ENCODE data around the gene PLEKHA6. TPM values are rescaled to one million over a fixed set of nuclear protein-coding genes. Genes with fewer than 3 reads are reported as not detected.

The PLEKHA6 gene
- total RNA-seq, 1 experiment from 2014 or later = 2.1 TPM

- Histone ChIP-seq H2BK120ac (ENCODE audit: low read depth, low read length, poor library complexity, severe bottlenecking) (no peak overlapping the region), H3K9ac (ENCODE audit: extremely low read depth, insufficient read length, low read length) (no peak overlapping the region), H4K91ac (ENCODE audit: insufficient read length, low read depth, low read length) (no peak overlapping the region), H4K8ac (replicated peaks; ENCODE audit: insufficient read length, low read depth, low read length) (no peak overlapping the region), H3K56ac (ENCODE audit: insufficient read length, low read depth, low read length) (no peak overlapping the region), H2BK20ac (ENCODE audit: low read depth, low read length, poor library complexity, severe bottlenecking) (no peak overlapping the region), H4K5ac (ENCODE audit: insufficient read length, low read depth, low read length) (no peak overlapping the region), H3K14ac (ENCODE audit: insufficient read depth, low read length) (no peak overlapping the region), H3K4ac (ENCODE audit: low read depth, low read length) (no peak overlapping the region), H3K9me3 (ENCODE audit: control insufficient read depth, low read depth, low read length) (no peaks in the 10 kb centered on the region), H3K79me2 (ENCODE audit: insufficient read depth, low read length) (no peaks in the 10 kb centered on the region), H3K4me2 (ENCODE audit: insufficient read depth, insufficient read length, low read length) (no peak overlapping the region), H3K4me1 (ENCODE audit: insufficient read depth, low read length) (no peaks in the 10 kb centered on the region), H3K27me3 (ENCODE audit: insufficient read depth, low read length) (peaks cover 2% of the 10 kb centered on the region; the same call in 1 of the 2 replicates), H3K27ac (ENCODE audit: insufficient read length, low read depth, low read length) (no peak overlapping the region), H3K18ac (ENCODE audit: insufficient read length, low read depth, low read length) (no peak overlapping the region), H3K23ac (ENCODE audit: insufficient read length, low read depth, low read length) (no peak overlapping the region), H4K20me1 (ENCODE audit: control insufficient read depth, insufficient read depth, insufficient read length) (no peaks in the 10 kb centered on the region), H2BK15ac (ENCODE audit: low read depth, low read length) (no peak overlapping the region), H3T11ph (ENCODE audit: low read length) (no peak overlapping the region), H2AK5ac (ENCODE audit: insufficient read length, low read length) (no peak overlapping the region), H2BK5ac (ENCODE audit: insufficient read length, low read length) (no peak overlapping the region), H2AFZ (ENCODE audit: low read length) (no peak overlapping the region), H2BK12ac (ENCODE audit: insufficient read length, low read depth, low read length) (no peak overlapping the region), H3K23me2 (ENCODE audit: insufficient read length, low read depth, low read length, poor library complexity, severe bottlenecking) (no peaks in the 10 kb centered on the region), H3K79me1 (ENCODE audit: insufficient read depth, low read depth, low read length, poor library complexity, severe bottlenecking) (no peaks in the 10 kb centered on the region)
- Mint-ChIP-seq H3K27me3 (ENCODE audit: low read depth) (peaks cover 78% of the 10 kb centered on the region), H3K9me3 (peaks cover 0 to 5% of the 10 kb centered on the region in 2 experiments; a peak in 1 of 5 replicates), H3K4me1 (peaks cover 10 to 13% of the 10 kb centered on the region in 2 experiments), H3K27ac (no peak overlapping the region), H3K4me3 (no peak overlapping the region), H3K36me3 (ENCODE audit: insufficient read depth in 1 of 3, low read depth in 3 of 3) (no peaks in the 10 kb centered on the region; a peak in 2 of 7 replicates)
- no peak for TF ChIP-seq CTCF (conservative IDR thresholded peaks at IDR 0.05)
- no peak for DNase-seq
- no CpG with 5 or more reads among the region's 7 CpGs for WGBS (ENCODE audit: extremely low coverage, insufficient read length, low lambda C conversion rate)
These were observed 168.3 kb downstream of the PLEKHA6 start for GRCh38 chr1:204191456-204191855.
